ENCODE data around the gene NFIA. TPM values are rescaled to one million over a fixed set of nuclear protein-coding genes. Genes with fewer than 3 reads are reported as not detected.

NFIA gene
- total RNA-seq, 1 donor from 2014 or later: 1.2 TPM

GRCh38 chr1:61447968-61448430 lies 365.6 kb downstream of the NFIA start:
- H3K9me3 Mint-ChIP-seq (ENCODE audit: low read depth): no peaks in the 10 kb centered on the region
- peaks cover 33% of the 10 kb centered on the region for H3K4me1 Mint-ChIP-seq (ENCODE audit: low read depth)
- no peak overlapping the region for H3K4me3 Mint-ChIP-seq (ENCODE audit: low read depth)
- no peak for TF ChIP-seq CTCF (IDR thresholded peaks at IDR 0.05; ENCODE audit: unreplicated experiment)
- no peak for DNase-seq (ENCODE audit: low spot score, unreplicated experiment)
- H3K36me3 Mint-ChIP-seq (ENCODE audit: insufficient read depth): peaks cover 2% of the 10 kb centered on the region
- H3K27ac Mint-ChIP-seq: no peak overlapping the region
- peaks cover 26% of the 10 kb centered on the region for H3K27me3 Mint-ChIP-seq

GRCh38 chr1:61448914-61449313 lies 366.6 kb downstream of the NFIA start:
- peaks cover 3% of the 10 kb centered on the region for H3K36me3 Mint-ChIP-seq (ENCODE audit: insufficient read depth)
- no peak for DNase-seq (ENCODE audit: low spot score, unreplicated experiment)
- H3K9me3 Mint-ChIP-seq (ENCODE audit: low read depth): no peaks in the 10 kb centered on the region
- H3K4me3 Mint-ChIP-seq (ENCODE audit: low read depth): no peak overlapping the region
- TF ChIP-seq CTCF (IDR thresholded peaks at IDR 0.05; ENCODE audit: unreplicated experiment): no peak
- peaks cover 17% of the 10 kb centered on the region for H3K27me3 Mint-ChIP-seq
- H3K27ac Mint-ChIP-seq: no peak overlapping the region
- peaks cover 41% of the 10 kb centered on the region for H3K4me1 Mint-ChIP-seq (ENCODE audit: low read depth)

- Mint-ChIP-seq H3K4me1 (ENCODE audit: low read depth) (peaks cover 42% of the 10 kb centered on the region), H3K4me3 (ENCODE audit: low read depth) (no peak overlapping the region), H3K9me3 (ENCODE audit: low read depth) (no peaks in the 10 kb centered on the region), H3K36me3 (ENCODE audit: insufficient read depth) (peaks cover 3% of the 10 kb centered on the region), H3K27me3 (peaks cover 13% of the 10 kb centered on the region), H3K27ac (peak overlapping the region; percentile 45)
- no peak for TF ChIP-seq CTCF (IDR thresholded peaks at IDR 0.05; ENCODE audit: unreplicated experiment)
- no peak for DNase-seq (ENCODE audit: low spot score, unreplicated experiment)
These were observed 367.0 kb downstream of the NFIA start for GRCh38 chr1:61449410-61449809.

GRCh38 chr1:61450454-61450853 lies 368.1 kb downstream of the NFIA start:
- no peak for DNase-seq (ENCODE audit: low spot score, unreplicated experiment)

GRCh38 chr1:61450872-61451571 lies 368.7 kb downstream of the NFIA start:
- peak overlapping the region; percentile 44 for H3K27ac Mint-ChIP-seq
- H3K4me1 Mint-ChIP-seq (ENCODE audit: low read depth): peaks cover 46% of the 10 kb centered on the region
- H3K27me3 Mint-ChIP-seq: peaks cover 9% of the 10 kb centered on the region
- no peak for DNase-seq (ENCODE audit: low spot score, unreplicated experiment)
- H3K36me3 Mint-ChIP-seq (ENCODE audit: insufficient read depth): peaks cover 3% of the 10 kb centered on the region
- TF ChIP-seq CTCF (IDR thresholded peaks at IDR 0.05; ENCODE audit: unreplicated experiment): no peak
- no peaks in the 10 kb centered on the region for H3K9me3 Mint-ChIP-seq (ENCODE audit: low read depth)
- H3K4me3 Mint-ChIP-seq (ENCODE audit: low read depth): no peak overlapping the region

More at GRCh38 chr1:61450454-61450853, 368.1 kb downstream of the NFIA start:
- H3K27ac Mint-ChIP-seq: peak overlapping the region; percentile 43
- H3K9me3 Mint-ChIP-seq (ENCODE audit: low read depth): no peaks in the 10 kb centered on the region
- H3K4me1 Mint-ChIP-seq (ENCODE audit: low read depth): peaks cover 46% of the 10 kb centered on the region
- no peak for TF ChIP-seq CTCF (IDR thresholded peaks at IDR 0.05; ENCODE audit: unreplicated experiment)
- H3K27me3 Mint-ChIP-seq: peaks cover 13% of the 10 kb centered on the region
- H3K4me3 Mint-ChIP-seq (ENCODE audit: low read depth): no peak overlapping the region
- H3K36me3 Mint-ChIP-seq (ENCODE audit: insufficient read depth): peaks cover 3% of the 10 kb centered on the region

All from progenitor cell of endocrine pancreas (in vitro differentiated cells).